GM12892 (cell line): ENCODE results near the gene ZDHHC3.

ENCODE experiments used
- POLR2A ChIP-seq: IDR thresholded peaks from 2 replicates; pipeline ENCODE4 v1.6.1; 2011; ENCODE audit warnings: low read depth, low read length, control low read depth
- POLR2AphosphoS5 ChIP-seq: IDR thresholded peaks from 2 replicates; pipeline ENCODE4 v1.6.1; 2011; ENCODE audit warnings: low read depth, low read length, control low read depth
- TAF1 ChIP-seq: IDR thresholded peaks from 2 replicates; pipeline ENCODE4 v1.6.1; 2011; ENCODE audit warnings: low read depth, mild to moderate bottlenecking, control low read depth, low read length, borderline replicate concordance

- TF ChIP-seq POLR2A (no peak), TAF1 (no peak), POLR2AphosphoS5 (no peak)
Observed at GRCh38 chr3:44902628-44903027, 73.3 kb downstream of the ZDHHC3 start.
